GM20431 (cell line): ENCODE data around the gene CAMLG.

ENCODE experiments used
- in situ Hi-C: fragments of 300-500 bp; cut with MseI, MboI; formaldehyde crosslinking; loops from one replicate; pipeline ENCODE4 v1.15.0; 2020; ENCODE audit warnings: low sequenced_read_pairs; ENCODE audit not compliant: unreplicated experiment

CAMLG gene

GRCh38 chr5:134772461-134773125 is 34.2 kb downstream of the CAMLG start:
- in situ Hi-C loops, result no loop called here

GRCh38 chr5:134777366-134777765 is 39.0 kb downstream of the CAMLG start:
- in situ Hi-C loops, result no loop called here

DNA sequence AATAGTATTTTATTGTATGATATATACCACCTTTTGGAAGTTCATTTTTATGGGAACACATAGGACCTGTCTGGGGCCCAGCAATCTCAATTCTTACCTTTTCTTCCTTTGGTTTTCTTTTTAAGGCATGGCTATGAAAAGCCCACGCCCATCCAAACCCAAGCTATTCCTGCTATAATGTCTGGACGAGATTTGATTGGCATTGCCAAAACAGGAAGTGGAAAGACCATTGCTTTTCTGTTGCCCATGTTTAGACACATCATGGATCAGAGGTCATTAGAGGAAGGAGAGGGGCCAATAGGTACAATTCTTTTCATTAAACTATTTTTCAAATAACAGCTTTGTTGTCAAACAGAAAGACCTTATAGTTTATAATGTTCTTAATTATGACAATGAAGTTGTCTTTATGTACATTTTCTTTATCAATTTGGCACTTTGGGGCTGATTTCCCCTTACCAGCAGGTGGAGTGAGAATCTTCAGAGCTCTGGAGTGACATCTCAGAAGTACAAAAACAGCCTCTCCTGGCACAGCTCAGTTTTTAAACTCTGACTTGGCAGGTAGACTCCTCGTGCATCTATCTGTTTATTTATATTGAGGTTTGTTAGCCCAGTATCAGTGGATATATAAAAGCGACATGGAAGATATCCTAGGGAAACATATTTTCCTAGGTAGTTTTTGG is 46.0 kb downstream of the CAMLG start:
- in situ Hi-C loops, result no loop called here

DNA sequence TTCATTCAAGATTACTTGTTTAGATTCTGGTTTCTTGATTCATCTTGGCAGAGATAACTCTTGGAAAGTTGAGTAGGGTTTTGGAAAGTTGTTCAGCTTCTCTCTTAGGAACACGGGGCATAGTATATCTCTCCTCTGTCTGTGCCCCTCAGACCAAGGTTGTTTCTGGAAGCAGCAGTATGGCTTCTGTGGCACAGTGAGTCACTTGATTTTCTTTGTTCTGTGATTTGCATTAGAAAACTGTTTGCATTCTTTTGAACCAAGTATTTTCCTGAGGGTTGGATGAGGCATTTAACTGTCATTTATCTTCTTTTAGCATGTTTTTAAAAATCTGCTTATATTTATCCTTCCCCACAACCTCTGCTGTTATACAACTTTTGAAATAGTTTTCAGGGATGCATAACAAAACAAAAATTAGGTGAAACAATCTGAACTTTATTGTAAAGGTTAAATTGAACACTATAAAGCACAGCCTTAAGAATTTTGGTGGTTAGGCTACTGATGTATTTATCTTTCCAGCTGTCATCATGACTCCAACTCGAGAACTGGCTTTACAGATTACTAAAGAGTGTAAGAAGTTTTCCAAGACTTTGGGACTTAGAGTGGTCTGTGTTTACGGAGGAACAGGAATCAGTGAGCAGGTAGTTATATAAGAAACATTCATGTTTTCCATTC is 46.7 kb downstream of the CAMLG start:
- in situ Hi-C loops, result no loop called here

DNA sequence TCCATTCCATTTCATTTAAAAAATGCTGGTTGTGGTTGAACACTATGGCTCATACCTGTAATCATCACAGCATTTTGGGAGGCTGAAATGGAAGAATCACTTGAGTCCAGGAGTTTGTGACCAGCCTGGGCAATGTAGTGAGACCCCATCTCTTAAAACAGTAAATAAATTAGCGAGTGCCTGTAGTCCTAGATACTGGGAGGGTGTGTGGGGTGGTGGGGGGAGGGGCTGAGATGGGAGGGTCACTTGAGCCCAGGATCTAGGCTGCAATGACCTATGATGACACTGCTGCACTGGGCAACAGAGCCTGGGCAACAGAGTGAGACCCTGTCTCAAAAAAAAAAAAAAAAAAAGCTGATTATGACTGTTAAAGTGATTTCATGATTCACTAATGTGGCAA is 49.3 kb downstream of the CAMLG start:
- in situ Hi-C loops, result no loop called here

- in situ Hi-C loops, result no loop called here
Measured at GRCh38 chr5:134791580-134791979, 53.2 kb downstream of the CAMLG start.

DNA sequence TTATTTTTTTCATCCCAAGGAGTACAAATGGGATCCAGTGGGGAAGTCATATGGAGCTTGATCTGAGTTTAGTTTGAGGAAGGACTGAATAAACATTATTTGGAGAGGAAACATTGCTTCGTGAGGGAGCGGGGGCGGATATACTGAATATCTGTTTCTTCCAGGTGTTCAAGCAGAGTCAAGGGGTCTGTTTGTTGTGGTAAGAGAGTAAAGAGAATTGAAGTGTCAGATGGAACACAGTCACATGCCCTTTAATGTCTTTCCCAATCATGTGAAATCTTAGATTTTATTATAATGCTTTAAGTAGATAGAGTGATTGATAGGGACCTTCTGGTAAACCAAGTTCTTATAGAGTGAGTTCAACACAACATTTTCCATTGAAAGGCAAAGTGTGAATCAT is 53.9 kb downstream of the CAMLG start:
- in situ Hi-C loops, result no loop called here

DNA sequence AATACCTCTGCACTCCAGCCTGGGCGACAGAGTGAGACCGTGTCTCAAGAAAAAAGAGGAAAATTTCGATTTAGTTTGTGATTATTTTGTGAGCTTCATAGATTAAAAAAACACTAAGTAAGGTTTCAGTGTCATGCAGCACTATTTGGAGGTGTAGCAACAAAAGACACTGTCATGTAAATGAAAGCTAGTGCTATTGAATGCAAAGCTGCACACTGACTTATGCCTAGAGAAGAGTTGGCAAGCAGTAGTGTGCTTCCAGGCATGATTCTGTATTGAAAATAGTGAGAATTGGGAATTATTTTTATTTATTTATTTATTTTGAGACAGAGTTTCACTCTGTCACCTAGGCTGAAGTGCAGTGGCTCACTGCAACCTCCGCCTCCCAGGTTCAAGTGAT is 54.8 kb downstream of the CAMLG start:
- in situ Hi-C loops, result no loop called here

DNA sequence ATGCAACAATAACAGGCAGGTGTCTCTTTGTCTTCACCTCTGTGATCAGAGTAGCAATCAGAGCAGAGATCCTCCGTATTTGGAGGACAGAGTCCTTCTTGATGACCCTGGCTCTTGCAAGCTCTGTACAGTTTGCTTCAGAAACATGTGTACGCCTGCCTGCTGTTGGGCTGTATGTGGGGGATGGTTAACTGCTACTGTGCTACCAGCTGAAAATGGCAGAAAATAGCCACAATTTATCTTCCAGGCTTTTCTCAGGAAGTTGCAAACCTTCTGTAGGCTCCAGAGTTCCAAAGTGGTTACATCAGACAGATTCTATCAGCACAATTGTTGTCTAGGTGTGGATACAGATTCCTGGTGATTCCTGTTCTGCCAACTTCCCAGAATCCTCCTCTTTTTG is 55.7 kb downstream of the CAMLG start:
- in situ Hi-C loops, result no loop called here

GRCh38 chr5:134794819-134795218 is 56.5 kb downstream of the CAMLG start:
- in situ Hi-C loops, result no loop called here

DNA sequence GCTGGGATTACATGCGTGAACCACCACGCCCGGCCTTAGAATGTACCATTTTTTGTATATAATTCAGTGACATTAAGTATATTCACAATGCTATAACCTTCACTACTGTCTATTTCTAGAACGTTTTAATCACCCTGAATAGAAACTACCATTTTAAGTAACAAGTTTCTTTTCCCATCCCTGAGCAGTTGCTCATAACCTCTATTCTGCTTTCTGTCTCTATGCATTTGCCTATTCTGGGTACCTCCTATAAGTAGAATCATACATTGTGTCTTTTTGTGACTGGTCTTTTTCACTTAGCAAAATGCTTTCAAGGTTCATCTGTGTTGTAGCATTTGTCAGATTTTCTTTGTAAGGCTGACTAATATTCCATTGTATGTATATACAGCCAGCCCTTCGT is 60.1 kb downstream of the CAMLG start:
- in situ Hi-C loops, result no loop called here
